Adrenal gland (tissue), 19 donors: Measurements from ENCODE around the gene VWA8. TPM values are rescaled to one million over a fixed set of nuclear protein-coding genes. Genes with fewer than 3 reads are reported as not detected.

Experiments
- DNase-seq, 7 donors: peaks; one replicate each; pipeline ENCODE4 v3.0.0-alpha.2; 2019 to 2020
- H3K27ac ChIP-seq, 5 donors: fragments of 200-600 bp; sonication (generic) in 4 of 5; 1 replicate in 3 of 5; 2 replicates in 2 of 5; pipeline versions ENCODE4 v1.5.1 to v1.8.0; 2016 to 2020; ENCODE audit warnings: mild to moderate bottlenecking in 1 of 5
- H3K27me3 ChIP-seq: fragments of 200-600 bp; 2 replicates; pipeline ENCODE4 v1.8.0; 2021
- H3K36me3 ChIP-seq, 2 donors: fragments of 200-600 bp; replicated peaks in 1 of 2; 1 replicate in 1 of 2; 2 replicates in 1 of 2; pipeline versions ENCODE4 v1.5.1 to v1.8.0; 2018 to 2022
- H3K4me1 ChIP-seq, 2 donors: fragments of 200-600 bp; replicated peaks in 1 of 2; 1 replicate in 1 of 2; 2 replicates in 1 of 2; pipeline versions ENCODE4 v1.5.1 to v1.8.0; 2018 to 2021
- H3K4me3 ChIP-seq, 4 donors: fragments of 200-600 bp; sonication (generic) in 3 of 4; one replicate each; pipeline ENCODE4 v1.5.1; 2016 to 2018
- H3K9me3 ChIP-seq, 3 donors: fragments of 200-600 bp; sonication (generic) in 1 of 3; replicated peaks in 1 of 3; 1 replicate in 2 of 3; 2 replicates in 1 of 3; pipeline versions ENCODE4 v1.5.1 to v1.8.0; 2016 to 2021
- CTCF ChIP-seq, 6 experiments: fragments of 450-650 bp in 4 of 6; fragments of 200-600 bp in 2 of 6; sonication (generic) in 1 of 6; IDR thresholded peaks; 1 replicate in 5 of 6; 2 replicates in 1 of 6; pipeline versions ENCODE4 v1.5.1 to v1.8.0; 2016 to 2021; ENCODE audit warnings: antibody characterized with exemption in 6 of 6, mild to moderate bottlenecking in 2 of 6, moderate library complexity in 1 of 6
- POLR2A ChIP-seq, 2 donors: fragments of 450-650 bp; IDR thresholded peaks; one replicate each; pipeline ENCODE4 v1.6.1; 2017; ENCODE audit warnings: antibody characterized with exemption in 2 of 2, mild to moderate bottlenecking in 2 of 2, moderate library complexity in 1 of 2
- WGBS, 4 donors: extraction: QIAGEN DNeasy Blood & Tissue Kit in 2 of 4; methylation state at CpG; one replicate each; pipeline versions ENCODE4 v1.1.5 to v1.1.7; 2013 to 2017; 5-methylcytosine and 5-hydroxymethylcytosine counted together
- intact Hi-C, 2 donors: fragments of 100-400 bp; cut with DNase I; formaldehyde crosslinking; loops; one replicate each; pipeline versions ENCODE4 v1.14.1 to v1.15.0; 2022 to 2023
- long read RNA-seq, 10 donors: library from polyadenylated mRNA in 3 of 10; unstranded in 2 of 10; stranded (forward) in 1 of 10; transcript quantifications; one replicate each; pipeline ENCODE4 v2.0.0 and lab custom pipeline, GENCODE V29; 2021 to 2026
- polyA plus RNA-seq, 3 donors: library from polyadenylated mRNA; stranded (reverse); fragments of 200-250 nt in 2 of 3; fragments of 350-450 nt in 1 of 3; fragmentation: Illumina TruSeq in 1 of 3; extraction: RNeasy Lipid Tissue Mini Kit (QIAGEN cat#74804) in 1 of 3; gene quantifications; one replicate each; pipeline ENCODE4 v1.2.3, GENCODE V29; 2013 to 2014
- total RNA-seq, 9 donors: library from RNA; depleted of rRNA in 4 of 9; stranded (reverse); fragments of >200 nt in 4 of 9; fragments of 120-200 nt in 1 of 9; fragmentation: NEBNext Ultra II Directional in 1 of 9; extraction: Animal tissue kit (Norgen Biotek cat#: 25700) in 1 of 9; gene quantifications; one replicate each; pipeline versions ENCODE4 v1.1.0 to v1.2.4, GENCODE V29; 2013 to 2023
- donor health status: healthy with polysubstance abuse.
- donor health status: Bipolar disorder and iron deficiency.
- donor health status: DM: yes; HTN: yes; CAD: no.
- donor health status: DM: no; HTN: no; CAD: no.
- donor health status: DM: no; HTN: no; CAD: no.
- donor health status: DM: yes; HTN: yes; CAD: no.

The VWA8 gene
- total RNA-seq: 10 to 100 TPM; 18.5 to 45.4 (median 35.4) TPM
- 10 to 100 TPM in 1 of 3 donors, 1 to 10 TPM in 2; 8.1 to 23.1 (median 8.8) TPM for polyA plus RNA-seq
- long read RNA-seq, donor 1, partial matches to known transcripts: 0 of 2 reads
- long read RNA-seq, donor 1, other reads (novel, unspliced or antisense): 0 of 2 reads
- long read RNA-seq, donor 2: 0 reads
- long read RNA-seq, donor 3: 0 reads
- long read RNA-seq, donor 4, partial matches to known transcripts: 3 of 4 reads
- long read RNA-seq, donor 4, other reads (novel, unspliced or antisense): 0 of 4 reads
- long read RNA-seq, donor 5, full-length matches to known transcripts: 15 of 24 reads
- long read RNA-seq, donor 5, partial matches to known transcripts: 5 of 24 reads
- long read RNA-seq, donor 5, other reads (novel, unspliced or antisense): 4 of 24 reads
- long read RNA-seq, donor 6, partial matches to known transcripts: 1 of 6 reads
- long read RNA-seq, donor 6, other reads (novel, unspliced or antisense): 4 of 6 reads
- long read RNA-seq, donor 7: 0 reads
- long read RNA-seq, donor 8: 0 reads
- long read RNA-seq, donor 9, partial matches to known transcripts: 0 of 2 reads
- long read RNA-seq, donor 9, other reads (novel, unspliced or antisense): 0 of 2 reads
- long read RNA-seq, donor 10: 0 reads

- 0 to 2% (median 1%) methylated on average over 4 to 83 of the region's 83 CpGs for WGBS, 4 donors
These were observed at the start of gene VWA8 for GRCh38 chr13:41960637-41961465. Gene VWA8, minus strand, starts transcription at chr13:41961109. Its CDS starts 94 bp downstream, at chr13:41961015.

DNA sequence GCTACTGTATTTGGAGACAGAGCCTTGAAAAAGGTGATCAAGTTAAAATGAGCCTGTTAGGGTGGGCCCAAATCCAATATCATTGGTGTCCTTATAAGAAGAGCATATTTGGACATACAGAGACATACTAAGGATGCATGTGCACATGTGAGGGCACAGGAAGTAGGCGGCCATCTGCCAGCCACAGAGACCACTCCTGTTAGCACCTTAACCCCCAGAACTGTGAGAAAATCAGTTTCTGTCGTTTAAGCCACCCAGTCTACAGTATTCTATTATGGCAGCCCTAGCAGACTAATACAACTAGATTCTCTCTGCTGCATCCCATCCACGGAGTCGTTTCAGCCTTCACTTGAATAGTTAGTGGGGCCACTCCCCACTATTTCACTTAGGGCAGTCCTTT lies 48.1 kb upstream of the VWA8 start:
- Histone ChIP-seq H3K4me3 (no peak overlapping the region), H3K9me3 (no peaks in the 10 kb centered on the region), H3K27me3 (no peaks in the 10 kb centered on the region), H3K36me3 (no peaks in the 10 kb centered on the region), H3K4me1 (no peaks in the 10 kb centered on the region), H3K27ac (no peak overlapping the region)
- no peak for DNase-seq
- TF ChIP-seq CTCF (IDR thresholded peaks at IDR 0.05): no peak
- TF ChIP-seq POLR2A (IDR thresholded peaks at IDR 0.05): no peak
- WGBS, 4 donors: 82 to 92% (median 87%) methylated on average over 4 of the region's 4 CpGs
- intact Hi-C loops: no loop called here

More at GRCh38 chr13:41960637-41961465, at the start of gene VWA8:
- DNase-seq: peak; percentile 80 to 90 (median 84)
- Histone ChIP-seq H3K4me3 (peak within 1 kb of the TSS; percentile 70 to 94 (median 86)), H3K9me3 (no peaks in the 10 kb centered on the region), H3K27me3 (no peaks in the 10 kb centered on the region), H3K4me1 (peaks cover 18 to 25% of the 10 kb centered on the region in 2 donors), H3K36me3 (no peaks in the 10 kb centered on the region), H3K27ac (peak within 1 kb of the TSS; percentile 64 to 94 (median 91))
- intact Hi-C loops: loop anchor here in 1 of 2 donors (5.0 kb wide), 1 partner anchor 81 kb away; no protein-coding TSS in a partner anchor
- TF ChIP-seq CTCF (IDR thresholded peaks at IDR 0.05) (no peak), POLR2A (IDR thresholded peaks at IDR 0.05) (peak; percentile 49 to 62)

DNA sequence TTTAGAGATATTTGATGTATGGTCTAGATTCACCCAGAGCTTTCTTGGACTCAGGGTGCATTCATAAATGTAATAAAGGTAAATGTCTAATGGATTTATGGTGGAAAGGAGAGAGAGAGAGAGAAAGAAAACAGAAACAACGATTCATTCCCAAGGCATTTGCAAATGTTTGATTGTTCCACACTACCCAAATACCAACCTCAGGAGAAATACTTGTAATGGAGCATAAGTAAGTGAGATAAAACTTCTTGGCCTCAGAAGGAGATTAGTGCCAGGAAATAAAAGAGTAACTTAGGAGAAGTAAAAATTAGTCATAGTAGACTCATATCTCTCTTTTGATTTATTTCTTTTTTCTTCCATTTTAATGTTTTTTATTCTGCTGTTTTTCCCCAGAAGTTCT lies 46.9 kb upstream of the VWA8 start:
- 60 to 77% (median 66%) methylated on average over 1 of the region's 1 CpG for WGBS, 4 donors
- DNase-seq: no peak
- intact Hi-C loops: no loop called here
- Histone ChIP-seq H3K36me3 (no peaks in the 10 kb centered on the region), H3K27ac (no peak overlapping the region), H3K9me3 (no peaks in the 10 kb centered on the region), H3K4me1 (no peaks in the 10 kb centered on the region), H3K27me3 (no peaks in the 10 kb centered on the region), H3K4me3 (no peak overlapping the region)
- TF ChIP-seq CTCF (IDR thresholded peaks at IDR 0.05) (no peak), POLR2A (IDR thresholded peaks at IDR 0.05) (no peak)

DNA sequence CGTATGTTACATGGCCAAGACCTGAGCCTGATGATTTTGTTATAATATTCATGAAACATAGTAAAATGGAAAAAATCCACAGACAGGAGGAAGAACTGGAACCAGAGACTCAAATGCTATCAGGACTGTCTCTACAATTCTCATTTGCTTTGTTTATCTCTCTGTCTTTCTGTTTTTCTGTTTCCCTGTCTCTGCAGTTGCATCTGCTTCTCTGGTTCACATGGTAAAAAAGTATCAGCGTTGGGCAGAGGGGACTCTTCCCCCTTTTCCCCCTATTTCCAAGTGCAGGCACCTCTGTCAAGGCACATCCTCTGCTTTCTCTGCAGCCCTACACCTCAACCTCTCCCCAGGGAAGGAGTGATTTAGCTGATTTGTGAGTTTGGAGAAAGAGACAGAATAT lies 41.2 kb upstream of the VWA8 start:
- Histone ChIP-seq H3K36me3 (no peaks in the 10 kb centered on the region), H3K27me3 (no peaks in the 10 kb centered on the region), H3K4me1 (no peaks in the 10 kb centered on the region), H3K27ac (no peak overlapping the region), H3K9me3 (no peaks in the 10 kb centered on the region), H3K4me3 (no peak overlapping the region)
- 68 to 85% (median 77%) methylated on average over 2 of the region's 2 CpGs for WGBS, 4 donors
- intact Hi-C loops: no loop called here
- TF ChIP-seq CTCF (IDR thresholded peaks at IDR 0.05) (no peak), POLR2A (IDR thresholded peaks at IDR 0.05) (no peak)
- DNase-seq: no peak
